CD14-positive monocyte (primary cell): ENCODE measurements around the gene GULP1. TPM values are rescaled to one million over a fixed set of nuclear protein-coding genes. Genes with fewer than 3 reads are reported as not detected.

Experiments
- DNase-seq, 3 donors: peaks; one replicate each; pipeline ENCODE4 v3.0.0-alpha.2; 2011 to 2022
- H2AFZ ChIP-seq: 2 replicates; pipeline ENCODE4 v1.6.0; 2012; ENCODE audit warnings: mild to moderate bottlenecking, low read depth, low read length, inconsistent platforms; ENCODE audit not compliant: insufficient read depth, poor library complexity, severe bottlenecking
- H3K27ac ChIP-seq, 2 donors: 1 replicate in 1 of 2; 2 replicates in 1 of 2; pipeline ENCODE4 v1.5.1; 2012 to 2013; ENCODE audit warnings: low read length in 2 of 2, control low read depth in 1 of 2, inconsistent platforms in 1 of 2, low read depth in 1 of 2, mild to moderate bottlenecking in 1 of 2
- H3K27me3 ChIP-seq, 2 donors: one replicate each; pipeline versions ENCODE4 v1.6.0 to v1.6.1; 2011 to 2013; ENCODE audit warnings: low read length in 2 of 2; ENCODE audit not compliant: control insufficient read depth in 2 of 2, insufficient read depth in 2 of 2
- H3K36me3 ChIP-seq, 2 donors: replicated peaks in 1 of 2; 1 replicate in 1 of 2; 2 replicates in 1 of 2; pipeline versions ENCODE4 v1.5.1 to v1.6.1; 2012 to 2013; ENCODE audit warnings: low read length in 2 of 2, control low read depth in 1 of 2, inconsistent platforms in 1 of 2, mild to moderate bottlenecking in 1 of 2; ENCODE audit not compliant: insufficient read depth in 2 of 2, control insufficient read depth in 1 of 2
- H3K4me1 ChIP-seq, 2 donors: 1 replicate in 1 of 2; 2 replicates in 1 of 2; pipeline versions ENCODE4 v1.5.1 to v1.6.1; 2012 to 2013; ENCODE audit warnings: low read length in 2 of 2, control low read depth in 1 of 2, inconsistent platforms in 1 of 2, mild to moderate bottlenecking in 1 of 2, moderate library complexity in 1 of 2; ENCODE audit not compliant: insufficient read depth in 2 of 2, control insufficient read depth in 1 of 2
- H3K4me2 ChIP-seq: replicated peaks from 2 replicates; pipeline ENCODE3; 2012; ENCODE audit warnings: low read length, moderate library complexity, mild to moderate bottlenecking; ENCODE audit not compliant: poor library complexity, severe bottlenecking; ENCODE audit errors: extremely low read depth
- H3K4me3 ChIP-seq, 3 experiments: fragments of 200-600 bp in 1 of 3; sonication (generic) in 1 of 3; replicated peaks in 1 of 3; 1 replicate in 2 of 3; 2 replicates in 1 of 3; pipeline ENCODE4 v1.5.1; 2011 to 2013; ENCODE audit warnings: low read length in 3 of 3, mild to moderate bottlenecking in 3 of 3, control low read depth in 2 of 3, low read depth in 2 of 3, inconsistent platforms in 1 of 3, moderate library complexity in 1 of 3
- H3K79me2 ChIP-seq: 2 replicates; pipeline ENCODE4 v1.6.0; 2012; ENCODE audit warnings: mild to moderate bottlenecking, control low read depth, inconsistent platforms, low read length, moderate library complexity; ENCODE audit not compliant: insufficient read depth
- H3K9ac ChIP-seq: 2 replicates; pipeline ENCODE4 v1.6.0; 2017; ENCODE audit warnings: low read length, mild to moderate bottlenecking; ENCODE audit not compliant: insufficient read depth, poor library complexity, severe bottlenecking
- H3K9me3 ChIP-seq, 2 donors: replicated peaks in 1 of 2; 1 replicate in 1 of 2; 2 replicates in 1 of 2; pipeline versions ENCODE4 v1.5.1 to v1.6.1; 2012 to 2013; ENCODE audit warnings: low read length in 2 of 2, control low read depth in 1 of 2; ENCODE audit not compliant: control insufficient read depth in 1 of 2, insufficient read depth in 1 of 2
- H4K20me1 ChIP-seq: 2 replicates; pipeline ENCODE4 v1.6.0; 2012; ENCODE audit warnings: mild to moderate bottlenecking, low read length, control low read depth, moderate library complexity; ENCODE audit not compliant: insufficient read depth
- H3K27ac Mint-ChIP-seq, 7 donors: one replicate each; pipeline ENCODE4 v1.8.0; 2020; ENCODE audit warnings: mild to moderate bottlenecking in 7 of 7, mixed read lengths in 7 of 7, moderate library complexity in 6 of 7, inconsistent platforms in 2 of 7
- H3K27me3 Mint-ChIP-seq, 3 donors: one replicate each; pipeline ENCODE4 v1.8.0; 2021 to 2022; ENCODE audit warnings: low read depth in 3 of 3, mild to moderate bottlenecking in 3 of 3, mixed read lengths in 3 of 3, moderate library complexity in 3 of 3, inconsistent platforms in 1 of 3
- H3K36me3 Mint-ChIP-seq, 2 donors: one replicate each; pipeline ENCODE4 v1.8.0; 2020; ENCODE audit warnings: mixed read lengths in 2 of 2, inconsistent platforms in 1 of 2, mild to moderate bottlenecking in 1 of 2
- H3K4me1 Mint-ChIP-seq: one replicate; pipeline ENCODE4 v1.8.0; 2020; ENCODE audit warnings: mild to moderate bottlenecking, mixed read lengths
- H3K4me3 Mint-ChIP-seq, 2 donors: one replicate each; pipeline ENCODE4 v1.8.0; 2020; ENCODE audit warnings: mild to moderate bottlenecking in 2 of 2, mixed read lengths in 2 of 2, moderate library complexity in 1 of 2
- H3K9me3 Mint-ChIP-seq, 7 donors: one replicate each; pipeline ENCODE4 v1.8.0; 2020 to 2022; ENCODE audit warnings: mixed read lengths in 7 of 7, mild to moderate bottlenecking in 6 of 7, moderate library complexity in 6 of 7, inconsistent platforms in 2 of 7
- WGBS: methylation state at CpG from one replicate; pipeline ENCODE4 v1.1.5; 2013; ENCODE audit warnings: missing lambda C conversion rate; ENCODE audit not compliant: insufficient coverage; 5-methylcytosine and 5-hydroxymethylcytosine counted together
- intact Hi-C, 2 donors: fragments of 100-400 bp; cut with micrococcal nuclease; formaldehyde crosslinking; loops; one replicate each; pipeline versions ENCODE4 v1.15.0 to v1.15.1; 2023
- polyA plus RNA-seq, 3 donors: library from polyadenylated mRNA; depleted of rRNA in 1 of 3; unstranded in 2 of 3; stranded (reverse) in 1 of 3; fragments of 300-500 nt in 2 of 3; fragments of >200 nt in 1 of 3; fragmentation: Illumina TruSeq in 2 of 3; gene quantifications; 1 replicate in 2 of 3; 2 replicates in 1 of 3; pipeline ENCODE4 v1.2.3, GENCODE V29; 2012 to 2021
- TF ChIP-seq, protein P1 (sequence below): fragments of 200-600 bp; IDR thresholded peaks from one replicate; pipeline ENCODE4 v1.8.0; 2022; ENCODE audit warnings: antibody characterized with exemption, mild to moderate bottlenecking

Gene GULP1
- polyA plus RNA-seq, 3 donors: not detected

DNA sequence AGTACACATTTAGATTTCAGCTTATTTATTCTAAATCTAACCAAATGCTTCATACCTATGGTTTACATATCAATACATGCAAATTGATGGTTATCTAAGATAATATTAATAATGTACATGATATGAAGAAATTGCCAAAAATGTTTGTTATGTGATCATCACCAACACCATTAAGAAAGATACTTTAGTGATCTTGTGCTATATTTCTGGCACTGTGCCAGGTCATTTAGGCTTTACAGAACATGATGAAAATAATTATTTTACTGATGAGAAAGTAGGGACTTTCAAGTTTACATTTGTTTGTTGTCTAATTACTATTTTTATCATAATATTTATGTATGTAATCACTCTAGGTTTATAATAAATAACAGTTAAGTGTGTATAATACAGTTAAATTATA, 158.3 kb downstream of the GULP1 start:
- no peaks in the 10 kb centered on the region for H3K4me1 Mint-ChIP-seq
- intact Hi-C loops: no loop called here
- Histone ChIP-seq H3K9ac (no peak overlapping the region), H3K79me2 (no peaks in the 10 kb centered on the region), H2AFZ (no peak overlapping the region), H3K9me3 (peaks cover 0 to 5% of the 10 kb centered on the region in 2 donors), H3K27ac (no peak overlapping the region), H4K20me1 (no peaks in the 10 kb centered on the region), H3K4me1 (no peaks in the 10 kb centered on the region), H3K27me3 (no peaks in the 10 kb centered on the region), H3K4me3 (no peak overlapping the region), H3K36me3 (no peaks in the 10 kb centered on the region), H3K4me2 (no peak overlapping the region)
- peaks cover 0 to 6% (median 3%) of the 10 kb centered on the region in 7 donors for H3K9me3 Mint-ChIP-seq
- no peaks in the 10 kb centered on the region for H3K27me3 Mint-ChIP-seq
- H3K27ac Mint-ChIP-seq: no peak overlapping the region
- H3K36me3 Mint-ChIP-seq: no peaks in the 10 kb centered on the region
- TF ChIP-seq, protein P1, sequence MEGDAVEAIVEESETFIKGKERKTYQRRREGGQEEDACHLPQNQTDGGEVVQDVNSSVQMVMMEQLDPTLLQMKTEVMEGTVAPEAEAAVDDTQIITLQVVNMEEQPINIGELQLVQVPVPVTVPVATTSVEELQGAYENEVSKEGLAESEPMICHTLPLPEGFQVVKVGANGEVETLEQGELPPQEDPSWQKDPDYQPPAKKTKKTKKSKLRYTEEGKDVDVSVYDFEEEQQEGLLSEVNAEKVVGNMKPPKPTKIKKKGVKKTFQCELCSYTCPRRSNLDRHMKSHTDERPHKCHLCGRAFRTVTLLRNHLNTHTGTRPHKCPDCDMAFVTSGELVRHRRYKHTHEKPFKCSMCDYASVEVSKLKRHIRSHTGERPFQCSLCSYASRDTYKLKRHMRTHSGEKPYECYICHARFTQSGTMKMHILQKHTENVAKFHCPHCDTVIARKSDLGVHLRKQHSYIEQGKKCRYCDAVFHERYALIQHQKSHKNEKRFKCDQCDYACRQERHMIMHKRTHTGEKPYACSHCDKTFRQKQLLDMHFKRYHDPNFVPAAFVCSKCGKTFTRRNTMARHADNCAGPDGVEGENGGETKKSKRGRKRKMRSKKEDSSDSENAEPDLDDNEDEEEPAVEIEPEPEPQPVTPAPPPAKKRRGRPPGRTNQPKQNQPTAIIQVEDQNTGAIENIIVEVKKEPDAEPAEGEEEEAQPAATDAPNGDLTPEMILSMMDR: no peak
- DNase-seq: no peak
- H3K4me3 Mint-ChIP-seq: no peak overlapping the region

DNA sequence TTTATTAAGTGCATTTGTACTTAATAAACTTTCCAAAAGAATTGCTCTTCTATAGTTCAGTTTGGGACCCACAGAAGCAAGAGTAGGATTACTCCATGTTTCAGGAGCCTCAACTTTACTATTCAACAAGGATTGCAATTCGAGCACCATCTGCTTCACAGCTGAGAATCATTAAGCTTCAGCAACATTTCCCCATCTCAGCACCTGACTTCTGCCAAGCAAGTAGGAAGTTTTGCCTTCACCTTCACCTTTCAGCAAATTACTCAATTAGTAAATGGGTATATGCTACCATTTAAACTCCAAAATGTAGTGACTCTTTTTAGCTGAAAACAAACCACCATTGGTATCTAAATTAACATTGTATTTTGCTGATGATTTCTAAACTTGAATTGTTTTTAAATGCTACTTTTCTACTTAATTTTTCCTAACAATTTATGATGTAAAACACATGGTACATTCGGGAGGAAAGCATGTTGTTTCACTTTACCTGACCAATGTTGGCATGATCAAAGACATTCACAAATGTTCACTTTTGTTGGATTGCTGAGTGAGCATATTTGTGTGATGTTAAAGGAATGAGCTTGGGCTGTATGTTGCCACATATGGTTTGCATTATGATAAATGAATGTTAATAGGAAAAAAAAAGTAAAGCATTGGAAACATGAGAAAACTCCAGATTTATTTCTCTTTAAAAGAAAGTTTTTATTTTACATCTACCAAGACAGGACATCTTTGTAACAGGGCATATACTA, 159.2 kb downstream of the GULP1 start:
- H3K27me3 Mint-ChIP-seq: no peaks in the 10 kb centered on the region
- peaks cover 0 to 6% (median 3%) of the 10 kb centered on the region in 7 donors for H3K9me3 Mint-ChIP-seq
- intact Hi-C loops: no loop called here
- WGBS: no CpG with 5 or more reads among the region's 2 CpGs
- Histone ChIP-seq H4K20me1 (no peaks in the 10 kb centered on the region), H3K36me3 (no peaks in the 10 kb centered on the region), H3K4me1 (no peaks in the 10 kb centered on the region), H3K79me2 (no peaks in the 10 kb centered on the region), H3K4me3 (no peak overlapping the region), H3K9me3 (peaks cover 0 to 5% of the 10 kb centered on the region in 2 donors), H3K9ac (no peak overlapping the region), H3K27me3 (no peaks in the 10 kb centered on the region), H3K27ac (no peak overlapping the region), H2AFZ (no peak overlapping the region), H3K4me2 (no peak overlapping the region)
- no peaks in the 10 kb centered on the region for H3K4me1 Mint-ChIP-seq
- TF ChIP-seq, protein P1: no peak
- no peak overlapping the region for H3K27ac Mint-ChIP-seq
- no peak for DNase-seq
- no peaks in the 10 kb centered on the region for H3K36me3 Mint-ChIP-seq
- no peak overlapping the region for H3K4me3 Mint-ChIP-seq
